ENCODE measurements around the gene PHAF1. TPM values are rescaled to one million over a fixed set of nuclear protein-coding genes. Genes with fewer than 3 reads are reported as not detected.

PHAF1 gene
- total and polyA plus RNA-seq, 2 donors (not counting 1 experiment from before 2014, with no cell fraction given), result 18.8 to 20.7 TPM

- Histone ChIP-seq H3K4me1 (ENCODE audit: control insufficient read depth in 2 of 2, insufficient read depth in 2 of 2, low read length in 2 of 2) (peaks cover 30 to 36% of the 10 kb centered on the region in 2 donors), H3K9me3 (ENCODE audit: control extremely low read depth in 1 of 3, control insufficient read depth in 2 of 3, insufficient read depth in 1 of 3, low read length in 2 of 3) (peaks cover 0 to 8% (median 0%) of the 10 kb centered on the region in 3 donors), H3K79me2 (ENCODE audit: control insufficient read depth, insufficient read depth, low read length) (peaks cover 37% of the 10 kb centered on the region), H2AFZ (ENCODE audit: insufficient read depth, low read depth, low read length, poor library complexity, severe bottlenecking) (no peak within 1 kb of the TSS), H3K4me2 (replicated peaks; ENCODE audit: low read depth, low read length, poor library complexity, severe bottlenecking) (no peak within 1 kb of the TSS), H3K27me3 (replicated peaks in 1 of 4; ENCODE audit: control extremely low read depth in 1 of 4, control insufficient read depth in 3 of 4, insufficient read depth in 4 of 4, low read length in 3 of 4) (peaks cover 0 to 28% (median 4%) of the 10 kb centered on the region in 4 experiments), H3K4me3 (ENCODE audit: control extremely low read depth in 1 of 5, extremely low read depth in 1 of 5, insufficient read depth in 1 of 5, low read depth in 2 of 5, low read length in 4 of 5) (no peak within 1 kb of the TSS), H4K20me1 (ENCODE audit: control insufficient read depth, insufficient read depth, low read length, poor library complexity, severe bottlenecking) (peaks cover 26% of the 10 kb centered on the region), H3K27ac (ENCODE audit: low read length in 2 of 2) (no peak within 1 kb of the TSS), H3K9ac (ENCODE audit: low read length) (no peak within 1 kb of the TSS), H3K36me3 (replicated peaks in 1 of 2; ENCODE audit: control extremely low read depth in 1 of 2, control insufficient read depth in 1 of 2, extremely low read depth in 1 of 2, insufficient read depth in 2 of 2, low read length in 1 of 2) (peaks cover 0 to 14% of the 10 kb centered on the region in 2 experiments)
- DNase-seq (no peak), ATAC-seq (ENCODE audit: low read depth) (no peak)
- H3K4me3 Mint-ChIP-seq, result no peak within 1 kb of the TSS
- H3K9me3 Mint-ChIP-seq (ENCODE audit: insufficient read depth), result no peaks in the 10 kb centered on the region
- POLR2A ChIA-PET, result no interaction called here
- H3K27ac Mint-ChIP-seq, result no peak within 1 kb of the TSS
- WGBS (ENCODE audit: insufficient coverage), result 71% methylated on average over 5 of the region's 6 CpGs
- TF ChIP-seq CTCF (IDR thresholded peaks at IDR 0.05) (no peak), EZH2 (IDR thresholded peaks at IDR 0.05; ENCODE audit: borderline replicate concordance, insufficient read depth, low read depth, low read length, poor library complexity, severe bottlenecking) (no peak)
- peaks cover 32% of the 10 kb centered on the region for H3K4me1 Mint-ChIP-seq
- peaks cover 11% of the 10 kb centered on the region for H3K27me3 Mint-ChIP-seq
- CTCF ChIA-PET, result interaction anchor here (0.6 to 0.9 kb wide), 2 partner anchors 37 to 213 kb away, joined by 3 read pairs; no protein-coding TSS in a partner anchor
- intact Hi-C loops (cut with micrococcal nuclease), result no loop called here
These were observed 80.3 kb downstream of the PHAF1 start, which contains the start of gene EXOC3L1 for GRCh38 chr16:67190041-67190440. EXOC3L1 (minus strand) TSS chr16:67190136; CDS start chr16:67189676, 460 bp downstream.
